MM.1S (cell line): ENCODE data around the gene ALPL.

Experiments
- DNase-seq: peaks from one replicate; pipeline ENCODE4 v3.0.0-alpha.2; 2015
- H2AFZ ChIP-seq: fragments of 300-600 bp; sonication (generic); 2 replicates; pipeline ENCODE4 v1.6.0; 2016; ENCODE audit warnings: antibody characterized with exemption, low read length
- H3F3A ChIP-seq: fragments of 300-600 bp; sonication (generic); 2 replicates; pipeline ENCODE4 v1.6.1; 2016; ENCODE audit warnings: mild to moderate bottlenecking, antibody characterized with exemption, low read length, moderate library complexity, mixed read lengths; ENCODE audit not compliant: insufficient read depth
- H3K27ac ChIP-seq: fragments of 300-600 bp; sonication (generic); 2 replicates; pipeline ENCODE4 v1.5.1; 2016; ENCODE audit warnings: mild to moderate bottlenecking, low read length
- H3K27me3 ChIP-seq: fragments of 300-600 bp; sonication (generic); replicated peaks from 2 replicates; pipeline ENCODE4 v1.6.0; 2016; ENCODE audit warnings: low read length; ENCODE audit not compliant: insufficient read depth
- H3K36me3 ChIP-seq: fragments of 300-600 bp; sonication (generic); replicated peaks from 2 replicates; pipeline ENCODE4 v1.6.1; 2016; ENCODE audit warnings: mild to moderate bottlenecking, low read length, mixed read lengths; ENCODE audit not compliant: insufficient read depth
- H3K4me1 ChIP-seq: fragments of 300-600 bp; sonication (generic); 2 replicates; pipeline ENCODE4 v1.6.1; 2016; ENCODE audit warnings: low read length, mixed read lengths
- H3K4me2 ChIP-seq: fragments of 300-600 bp; sonication (generic); 2 replicates; pipeline ENCODE4 v1.6.0; 2016; ENCODE audit warnings: low read depth, low read length
- H3K4me3 ChIP-seq: fragments of 300-600 bp; sonication (generic); 2 replicates; pipeline ENCODE4 v1.5.1; 2016; ENCODE audit warnings: low read length, mixed read lengths
- H3K79me2 ChIP-seq: fragments of 300-600 bp; sonication (generic); 2 replicates; pipeline ENCODE4 v1.6.1; 2016; ENCODE audit warnings: mixed run types, low read length, mixed read lengths
- H3K9ac ChIP-seq: fragments of 300-600 bp; sonication (generic); 2 replicates; pipeline ENCODE4 v1.6.1; 2016; ENCODE audit warnings: low read length, mixed read lengths
- H3K9me2 ChIP-seq: fragments of 300-600 bp; sonication (generic); replicated peaks from 2 replicates; pipeline ENCODE4 v1.6.1; 2016; ENCODE audit warnings: mild to moderate bottlenecking, low read length, mixed read lengths; ENCODE audit not compliant: insufficient read depth
- H3K9me3 ChIP-seq: fragments of 300-600 bp; sonication (generic); replicated peaks from 2 replicates; pipeline ENCODE4 v1.6.1; 2016; ENCODE audit warnings: mild to moderate bottlenecking, low read length, mixed read lengths; ENCODE audit not compliant: insufficient read depth
- H4K20me1 ChIP-seq: fragments of 300-600 bp; sonication (generic); 2 replicates; pipeline ENCODE4 v1.6.1; 2016; ENCODE audit warnings: mild to moderate bottlenecking, low read length, moderate library complexity, mixed read lengths; ENCODE audit not compliant: insufficient read depth
- CTCF ChIP-seq: fragments of 300-600 bp; sonication (generic); IDR thresholded peaks from 2 replicates; pipeline ENCODE4 v1.5.1; 2016; ENCODE audit warnings: antibody characterized with exemption, low read length, mixed read lengths
- EZH2 ChIP-seq: fragments of 300-600 bp; sonication (generic); optimal IDR thresholded peaks from 2 replicates; pipeline ENCODE3; 2017; ENCODE audit warnings: low read depth, mild to moderate bottlenecking, antibody characterized with exemption, low read length, mixed read lengths
- EZH2phosphoT487 ChIP-seq: fragments of 300-600 bp; sonication (generic); IDR thresholded peaks from 2 replicates; pipeline ENCODE4 v1.6.1; 2018; ENCODE audit warnings: antibody characterized with exemption, low read length

ALPL gene

GRCh38 chr1:21572221-21572620, 63.0 kb downstream of the ALPL start:
- TF ChIP-seq CTCF (no peak), EZH2phosphoT487 (no peak), EZH2 (no peak)
- H3K4me3 ChIP-seq = no peak overlapping the region
- no peaks in the 10 kb centered on the region for H3K79me2 ChIP-seq
- H3K9me2 ChIP-seq = no peaks in the 10 kb centered on the region
- H2AFZ ChIP-seq = no peak overlapping the region
- no peaks in the 10 kb centered on the region for H3F3A ChIP-seq
- H3K36me3 ChIP-seq = no peaks in the 10 kb centered on the region
- H3K9me3 ChIP-seq = no peaks in the 10 kb centered on the region
- no peaks in the 10 kb centered on the region for H3K4me1 ChIP-seq
- no peak overlapping the region for H3K27ac ChIP-seq
- no peak overlapping the region for H3K4me2 ChIP-seq
- peaks cover 85% of the 10 kb centered on the region for H3K27me3 ChIP-seq
- DNase-seq = no peak
- no peak overlapping the region for H3K9ac ChIP-seq
- H4K20me1 ChIP-seq = no peaks in the 10 kb centered on the region

- no peak for DNase-seq
- Histone ChIP-seq H3K4me1 (no peaks in the 10 kb centered on the region), H3K36me3 (no peaks in the 10 kb centered on the region), H3K4me3 (no peak overlapping the region), H3K9ac (no peak overlapping the region), H3K9me2 (no peaks in the 10 kb centered on the region), H3K9me3 (no peaks in the 10 kb centered on the region), H3K4me2 (no peak overlapping the region), H3F3A (no peaks in the 10 kb centered on the region), H2AFZ (no peak overlapping the region), H3K27me3 (peaks cover 83% of the 10 kb centered on the region), H4K20me1 (no peaks in the 10 kb centered on the region), H3K79me2 (no peaks in the 10 kb centered on the region), H3K27ac (no peak overlapping the region)
- TF ChIP-seq CTCF (no peak), EZH2 (no peak), EZH2phosphoT487 (no peak)
These were observed 63.6 kb downstream of the ALPL start for GRCh38 chr1:21572735-21573277.

GRCh38 chr1:21573475-21573874, 64.3 kb downstream of the ALPL start:
- Histone ChIP-seq H3K4me1 (no peaks in the 10 kb centered on the region), H3F3A (no peaks in the 10 kb centered on the region), H3K36me3 (no peaks in the 10 kb centered on the region), H4K20me1 (no peaks in the 10 kb centered on the region), H3K9ac (no peak overlapping the region), H3K9me2 (no peaks in the 10 kb centered on the region), H3K27me3 (peaks cover 81% of the 10 kb centered on the region), H3K79me2 (no peaks in the 10 kb centered on the region), H3K4me2 (no peak overlapping the region), H3K27ac (no peak overlapping the region), H3K4me3 (no peak overlapping the region), H2AFZ (no peak overlapping the region), H3K9me3 (no peaks in the 10 kb centered on the region)
- DNase-seq = no peak
- no peak for TF ChIP-seq CTCF
- TF ChIP-seq EZH2 = no peak
- no peak for TF ChIP-seq EZH2phosphoT487
